ENCODE measurements around the gene MET.

DNA sequence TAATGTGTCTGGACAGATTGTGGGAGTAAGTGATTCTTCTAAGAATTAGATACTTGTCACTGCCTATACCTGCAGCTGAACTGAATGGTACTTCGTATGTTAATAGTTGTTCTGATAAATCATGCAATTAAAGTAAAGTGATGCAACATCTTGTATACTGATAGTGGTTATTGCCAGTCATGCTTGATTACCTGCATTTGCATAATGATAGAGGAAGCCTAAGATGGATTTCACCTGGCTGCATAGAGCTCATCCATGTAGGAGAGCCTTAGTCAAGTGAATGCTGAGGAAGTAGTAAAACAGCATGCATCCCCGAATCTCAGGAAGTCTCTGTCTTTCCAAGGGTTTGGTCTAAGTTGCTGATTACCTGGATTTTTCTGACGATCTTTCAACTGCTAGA lies 126.2 kb downstream of the MET start:
- TF ChIP-seq, protein P1, sequence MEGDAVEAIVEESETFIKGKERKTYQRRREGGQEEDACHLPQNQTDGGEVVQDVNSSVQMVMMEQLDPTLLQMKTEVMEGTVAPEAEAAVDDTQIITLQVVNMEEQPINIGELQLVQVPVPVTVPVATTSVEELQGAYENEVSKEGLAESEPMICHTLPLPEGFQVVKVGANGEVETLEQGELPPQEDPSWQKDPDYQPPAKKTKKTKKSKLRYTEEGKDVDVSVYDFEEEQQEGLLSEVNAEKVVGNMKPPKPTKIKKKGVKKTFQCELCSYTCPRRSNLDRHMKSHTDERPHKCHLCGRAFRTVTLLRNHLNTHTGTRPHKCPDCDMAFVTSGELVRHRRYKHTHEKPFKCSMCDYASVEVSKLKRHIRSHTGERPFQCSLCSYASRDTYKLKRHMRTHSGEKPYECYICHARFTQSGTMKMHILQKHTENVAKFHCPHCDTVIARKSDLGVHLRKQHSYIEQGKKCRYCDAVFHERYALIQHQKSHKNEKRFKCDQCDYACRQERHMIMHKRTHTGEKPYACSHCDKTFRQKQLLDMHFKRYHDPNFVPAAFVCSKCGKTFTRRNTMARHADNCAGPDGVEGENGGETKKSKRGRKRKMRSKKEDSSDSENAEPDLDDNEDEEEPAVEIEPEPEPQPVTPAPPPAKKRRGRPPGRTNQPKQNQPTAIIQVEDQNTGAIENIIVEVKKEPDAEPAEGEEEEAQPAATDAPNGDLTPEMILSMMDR (IDR thresholded peaks at IDR 0.05 in 4 of 5, conservative IDR thresholded peaks at IDR 0.05 in 1 of 5): no peak
- no peak for TF ChIP-seq POLR2A (IDR thresholded peaks at IDR 0.05)

Data from gastrocnemius medialis (tissue), 4 donors.